Measurements from ENCODE around the gene CIDEB.

DNA sequence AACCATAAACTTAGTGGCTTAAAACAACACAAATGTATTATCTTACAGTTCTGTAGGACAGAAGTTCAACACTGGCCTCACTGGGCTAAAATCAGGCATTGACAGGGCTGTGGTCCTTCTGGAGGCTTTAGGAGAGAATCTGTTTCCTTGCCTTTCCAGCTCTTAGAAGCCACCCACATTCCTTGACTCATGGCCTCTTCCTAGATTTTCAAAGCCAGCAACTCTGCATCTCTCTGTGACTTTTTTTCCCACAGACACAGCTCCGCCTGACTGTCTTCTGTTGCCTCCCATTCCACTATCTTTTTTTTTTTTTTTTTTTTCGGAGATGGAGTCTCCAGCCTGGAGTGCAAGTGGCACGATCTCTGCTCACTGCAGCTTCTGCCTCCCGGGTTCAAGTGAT lies 48.4 kb upstream of the CIDEB start:
- TF ChIP-seq, protein P1, sequence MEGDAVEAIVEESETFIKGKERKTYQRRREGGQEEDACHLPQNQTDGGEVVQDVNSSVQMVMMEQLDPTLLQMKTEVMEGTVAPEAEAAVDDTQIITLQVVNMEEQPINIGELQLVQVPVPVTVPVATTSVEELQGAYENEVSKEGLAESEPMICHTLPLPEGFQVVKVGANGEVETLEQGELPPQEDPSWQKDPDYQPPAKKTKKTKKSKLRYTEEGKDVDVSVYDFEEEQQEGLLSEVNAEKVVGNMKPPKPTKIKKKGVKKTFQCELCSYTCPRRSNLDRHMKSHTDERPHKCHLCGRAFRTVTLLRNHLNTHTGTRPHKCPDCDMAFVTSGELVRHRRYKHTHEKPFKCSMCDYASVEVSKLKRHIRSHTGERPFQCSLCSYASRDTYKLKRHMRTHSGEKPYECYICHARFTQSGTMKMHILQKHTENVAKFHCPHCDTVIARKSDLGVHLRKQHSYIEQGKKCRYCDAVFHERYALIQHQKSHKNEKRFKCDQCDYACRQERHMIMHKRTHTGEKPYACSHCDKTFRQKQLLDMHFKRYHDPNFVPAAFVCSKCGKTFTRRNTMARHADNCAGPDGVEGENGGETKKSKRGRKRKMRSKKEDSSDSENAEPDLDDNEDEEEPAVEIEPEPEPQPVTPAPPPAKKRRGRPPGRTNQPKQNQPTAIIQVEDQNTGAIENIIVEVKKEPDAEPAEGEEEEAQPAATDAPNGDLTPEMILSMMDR (IDR thresholded peaks at IDR 0.05) = no peak
- no peak for TF ChIP-seq POLR2A (IDR thresholded peaks at IDR 0.05)

Data from thyroid gland (tissue), 4 donors.